ENCODE results near the gene SBF2.

DNA sequence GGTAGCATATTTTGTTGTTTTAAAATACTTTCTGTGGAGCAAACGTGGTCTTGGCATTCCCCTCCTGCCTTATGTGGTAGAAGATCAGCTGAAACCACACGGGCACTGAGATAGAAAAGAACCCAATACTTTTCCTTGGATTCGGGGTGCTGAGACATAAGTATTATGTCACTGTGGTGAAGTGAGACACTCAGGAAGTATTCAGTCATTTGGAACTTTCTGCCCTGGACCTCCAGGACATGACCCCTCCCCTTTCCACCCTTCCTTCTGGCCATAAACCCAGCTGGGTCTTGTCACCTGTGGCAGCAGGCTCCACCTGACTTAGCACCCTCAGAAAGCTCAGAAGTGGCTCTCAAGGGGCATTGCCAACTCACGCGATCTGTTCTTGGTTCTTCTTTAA is 506.8 kb downstream of the SBF2 start:
- no peak for TF ChIP-seq POLR2AphosphoS5 (IDR thresholded peaks at IDR 0.05)
- TF ChIP-seq, protein P1, sequence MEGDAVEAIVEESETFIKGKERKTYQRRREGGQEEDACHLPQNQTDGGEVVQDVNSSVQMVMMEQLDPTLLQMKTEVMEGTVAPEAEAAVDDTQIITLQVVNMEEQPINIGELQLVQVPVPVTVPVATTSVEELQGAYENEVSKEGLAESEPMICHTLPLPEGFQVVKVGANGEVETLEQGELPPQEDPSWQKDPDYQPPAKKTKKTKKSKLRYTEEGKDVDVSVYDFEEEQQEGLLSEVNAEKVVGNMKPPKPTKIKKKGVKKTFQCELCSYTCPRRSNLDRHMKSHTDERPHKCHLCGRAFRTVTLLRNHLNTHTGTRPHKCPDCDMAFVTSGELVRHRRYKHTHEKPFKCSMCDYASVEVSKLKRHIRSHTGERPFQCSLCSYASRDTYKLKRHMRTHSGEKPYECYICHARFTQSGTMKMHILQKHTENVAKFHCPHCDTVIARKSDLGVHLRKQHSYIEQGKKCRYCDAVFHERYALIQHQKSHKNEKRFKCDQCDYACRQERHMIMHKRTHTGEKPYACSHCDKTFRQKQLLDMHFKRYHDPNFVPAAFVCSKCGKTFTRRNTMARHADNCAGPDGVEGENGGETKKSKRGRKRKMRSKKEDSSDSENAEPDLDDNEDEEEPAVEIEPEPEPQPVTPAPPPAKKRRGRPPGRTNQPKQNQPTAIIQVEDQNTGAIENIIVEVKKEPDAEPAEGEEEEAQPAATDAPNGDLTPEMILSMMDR (IDR thresholded peaks at IDR 0.05 in 8 of 11, conservative IDR thresholded peaks at IDR 0.05 in 3 of 11): no peak

All from spleen (tissue), 7 donors.